GM15510 (cell line): ENCODE data around the gene AKAP6.

Experiments
- POLR2A ChIP-seq: IDR thresholded peaks from 3 replicates; pipeline ENCODE4 v1.6.1; 2011; ENCODE audit warnings: borderline replicate concordance; ENCODE audit not compliant: insufficient read length; ENCODE audit errors: extremely low read depth

The AKAP6 gene

GRCh38 chr14:32883188-32883587 lies 554.1 kb downstream of the AKAP6 start:
- no peak for TF ChIP-seq POLR2A
